Heart left ventricle (tissue), 13 donors: ENCODE measurements around the gene NR1H3.

ENCODE experiments used
- POLR2A ChIP-seq, 2 donors: fragments of 450-650 bp; IDR thresholded peaks; one replicate each; pipeline ENCODE4 v1.6.1; 2017; ENCODE audit warnings: antibody characterized with exemption in 2 of 2, mild to moderate bottlenecking in 2 of 2, moderate library complexity in 2 of 2
- TF ChIP-seq, protein P1 (sequence below), 12 donors: fragments of 200-600 bp; sonication (generic) in 4 of 12; IDR thresholded peaks; one replicate each; pipeline versions ENCODE4 v1.5.0 to v1.8.0; 2018 to 2022; ENCODE audit warnings: antibody characterized with exemption in 12 of 12, mild to moderate bottlenecking in 5 of 12
- donor health status: ischemic (EF 13 %, LVEDD 7.1; RV severe dilation, severe dysfunction).
- donor health status: DM: no; HTN: yes; CAD: no.
- donor health status: DM: no; HTN: no; CAD: no.
- donor health status: ischemic (EF 25% LVEDD 6.9; RV normal size, moderate dysfunction).
- donor health status: ischemic (EF 25% LVEDD 5.7; RV mildly dilated, moderate dysfunction).
- donor health status: ischemic (EF 35%, LVEDD 5.7; RV mildly dilated, moderate dysfunction).
- donor health status: nonischemic (EF 11% LVEDD 7.7; RV severe dilation, severe dysfunction).
- donor health status: DM: yes; HTN: yes; CAD: no.
- donor health status: PGD.
- donor health status: ischemic (EF 29% LVEDD 5.4; RV normal size, mild dysfunction).
- donor health status: nonischemic (EF 23%, LVEDD 6.1; RV moderate dilation, normal function).

DNA sequence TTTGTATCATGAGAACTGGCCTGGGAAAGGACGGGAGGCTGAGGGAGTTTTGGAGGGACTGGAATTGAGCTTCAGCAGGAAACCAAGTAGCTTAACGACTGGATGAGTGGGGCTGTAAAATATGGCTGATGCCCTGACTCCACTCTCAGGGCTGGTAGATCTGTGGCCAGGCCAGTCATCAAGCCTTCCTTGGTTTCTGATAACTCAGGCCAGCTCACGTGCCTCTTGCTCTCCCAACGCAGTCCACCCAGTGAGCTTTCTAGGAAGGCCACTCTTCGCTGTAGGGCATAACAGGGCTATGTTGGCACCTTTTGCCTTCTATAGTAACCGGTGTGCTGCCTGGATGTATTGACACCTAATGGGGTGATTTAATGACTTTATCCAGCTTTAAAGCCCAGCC is 6.3 kb downstream of the NR1H3 start:
- TF ChIP-seq, protein P1, sequence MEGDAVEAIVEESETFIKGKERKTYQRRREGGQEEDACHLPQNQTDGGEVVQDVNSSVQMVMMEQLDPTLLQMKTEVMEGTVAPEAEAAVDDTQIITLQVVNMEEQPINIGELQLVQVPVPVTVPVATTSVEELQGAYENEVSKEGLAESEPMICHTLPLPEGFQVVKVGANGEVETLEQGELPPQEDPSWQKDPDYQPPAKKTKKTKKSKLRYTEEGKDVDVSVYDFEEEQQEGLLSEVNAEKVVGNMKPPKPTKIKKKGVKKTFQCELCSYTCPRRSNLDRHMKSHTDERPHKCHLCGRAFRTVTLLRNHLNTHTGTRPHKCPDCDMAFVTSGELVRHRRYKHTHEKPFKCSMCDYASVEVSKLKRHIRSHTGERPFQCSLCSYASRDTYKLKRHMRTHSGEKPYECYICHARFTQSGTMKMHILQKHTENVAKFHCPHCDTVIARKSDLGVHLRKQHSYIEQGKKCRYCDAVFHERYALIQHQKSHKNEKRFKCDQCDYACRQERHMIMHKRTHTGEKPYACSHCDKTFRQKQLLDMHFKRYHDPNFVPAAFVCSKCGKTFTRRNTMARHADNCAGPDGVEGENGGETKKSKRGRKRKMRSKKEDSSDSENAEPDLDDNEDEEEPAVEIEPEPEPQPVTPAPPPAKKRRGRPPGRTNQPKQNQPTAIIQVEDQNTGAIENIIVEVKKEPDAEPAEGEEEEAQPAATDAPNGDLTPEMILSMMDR (IDR thresholded peaks at IDR 0.05), result no peak
- no peak for TF ChIP-seq POLR2A (IDR thresholded peaks at IDR 0.05)
